Measurements from ENCODE around the gene HDDC3.

The HDDC3 gene

GRCh38 chr15:90954712-90955623 is 22.6 kb upstream of the HDDC3 start, which contains the start of gene RCCD1:
RCCD1 (plus strand) TSS chr15:90954884; CDS start chr15:90956735, 1,851 bp downstream.
- peak; percentile 100 for DNase-seq (ENCODE audit: insufficient read length, low spot score)
- peak; percentile 99 for FAIRE-seq

GRCh38 chr15:90953947-90954711 is 21.8 kb upstream of the HDDC3 start:
- DNase-seq (ENCODE audit: insufficient read length, low spot score) (no peak), FAIRE-seq (no peak)

GRCh38 chr15:90952901-90953677 is 20.7 kb upstream of the HDDC3 start:
- no peak for FAIRE-seq
- DNase-seq (ENCODE audit: insufficient read length, low spot score): no peak

- DNase-seq (ENCODE audit: insufficient read length, low spot score) (no peak), FAIRE-seq (no peak)
These were observed 18.3 kb upstream of the HDDC3 start for GRCh38 chr15:90950676-90951075.

- FAIRE-seq (no peak), DNase-seq (ENCODE audit: insufficient read length, low spot score) (no peak)
These were observed 17.8 kb upstream of the HDDC3 start for GRCh38 chr15:90949979-90950675.

GRCh38 chr15:90948506-90948905 is 16.2 kb upstream of the HDDC3 start:
- FAIRE-seq: no peak

GRCh38 chr15:90947577-90948357 is 15.4 kb upstream of the HDDC3 start:
- DNase-seq (ENCODE audit: insufficient read length, low spot score) (no peak), FAIRE-seq (no peak)

More at GRCh38 chr15:90948506-90948905, 16.2 kb upstream of the HDDC3 start:
- no peak for DNase-seq (ENCODE audit: insufficient read length, low spot score)

GRCh38 chr15:90946941-90947576 is 14.7 kb upstream of the HDDC3 start:
- DNase-seq (ENCODE audit: insufficient read length, low spot score): no peak
- no peak for FAIRE-seq

- no peak for FAIRE-seq
- no peak for DNase-seq (ENCODE audit: insufficient read length, low spot score)
These were observed 14.2 kb upstream of the HDDC3 start for GRCh38 chr15:90946538-90946937.

- DNase-seq (ENCODE audit: insufficient read length, low spot score) (no peak), FAIRE-seq (no peak)
These were observed 12.7 kb upstream of the HDDC3 start for GRCh38 chr15:90945091-90945490.

- FAIRE-seq: no peak
- no peak for DNase-seq (ENCODE audit: insufficient read length, low spot score)
These were observed 10.2 kb upstream of the HDDC3 start for GRCh38 chr15:90942354-90943120.

- DNase-seq (ENCODE audit: insufficient read length, low spot score): no peak
- no peak for FAIRE-seq
These were observed 8.7 kb upstream of the HDDC3 start for GRCh38 chr15:90941038-90941437.

- no peak for DNase-seq (ENCODE audit: insufficient read length, low spot score)
- no peak for FAIRE-seq
These were observed 7.4 kb upstream of the HDDC3 start for GRCh38 chr15:90939756-90940155.

GRCh38 chr15:90938261-90938660 is 5.9 kb upstream of the HDDC3 start:
- FAIRE-seq (no peak), DNase-seq (ENCODE audit: insufficient read length, low spot score) (no peak)

- DNase-seq (ENCODE audit: insufficient read length, low spot score): no peak
- FAIRE-seq: no peak
These were observed 4.5 kb upstream of the HDDC3 start for GRCh38 chr15:90936823-90937222.

GRCh38 chr15:90934949-90935751 is 2.8 kb upstream of the HDDC3 start, which contains the start of gene UNC45A:
UNC45A (plus strand) TSS chr15:90935285; CDS start chr15:90935325, 40 bp downstream.
- FAIRE-seq: peak; percentile 72
- peak; percentile 91 for DNase-seq (ENCODE audit: insufficient read length, low spot score)

- peak; percentile 59 for FAIRE-seq
These were observed 2.1 kb upstream of the HDDC3 start for GRCh38 chr15:90934256-90934948.

More at GRCh38 chr15:90934256-90934948, 2.1 kb upstream of the HDDC3 start:
- DNase-seq (ENCODE audit: insufficient read length, low spot score): peak; percentile 56

Measured in GM19239 (cell line).